Measurements from ENCODE around the gene YIPF2.

YIPF2 gene

DNA sequence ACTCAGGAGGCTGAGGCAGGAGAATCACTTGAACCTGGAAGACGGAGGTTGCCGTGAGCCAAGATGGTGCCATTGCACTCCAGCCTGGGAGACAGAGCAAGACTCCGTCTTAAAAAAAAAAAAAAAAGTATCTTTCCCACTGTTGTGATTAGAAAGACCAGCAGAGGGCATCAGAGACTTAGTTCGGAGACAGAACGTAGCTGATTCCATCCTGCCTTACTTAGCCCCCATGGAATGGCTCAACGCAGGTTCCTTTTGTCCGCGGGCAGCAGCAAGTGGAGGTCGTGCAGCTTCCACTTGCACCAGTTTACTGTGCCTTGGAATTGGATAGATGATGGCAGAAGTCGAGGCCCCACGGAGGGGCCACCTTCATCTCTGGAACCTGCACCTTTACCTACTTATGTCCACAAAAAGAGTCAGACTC is 8.2 kb upstream of the YIPF2 start:
- no peak for DNase-seq (ENCODE audit: low read depth)

DNA sequence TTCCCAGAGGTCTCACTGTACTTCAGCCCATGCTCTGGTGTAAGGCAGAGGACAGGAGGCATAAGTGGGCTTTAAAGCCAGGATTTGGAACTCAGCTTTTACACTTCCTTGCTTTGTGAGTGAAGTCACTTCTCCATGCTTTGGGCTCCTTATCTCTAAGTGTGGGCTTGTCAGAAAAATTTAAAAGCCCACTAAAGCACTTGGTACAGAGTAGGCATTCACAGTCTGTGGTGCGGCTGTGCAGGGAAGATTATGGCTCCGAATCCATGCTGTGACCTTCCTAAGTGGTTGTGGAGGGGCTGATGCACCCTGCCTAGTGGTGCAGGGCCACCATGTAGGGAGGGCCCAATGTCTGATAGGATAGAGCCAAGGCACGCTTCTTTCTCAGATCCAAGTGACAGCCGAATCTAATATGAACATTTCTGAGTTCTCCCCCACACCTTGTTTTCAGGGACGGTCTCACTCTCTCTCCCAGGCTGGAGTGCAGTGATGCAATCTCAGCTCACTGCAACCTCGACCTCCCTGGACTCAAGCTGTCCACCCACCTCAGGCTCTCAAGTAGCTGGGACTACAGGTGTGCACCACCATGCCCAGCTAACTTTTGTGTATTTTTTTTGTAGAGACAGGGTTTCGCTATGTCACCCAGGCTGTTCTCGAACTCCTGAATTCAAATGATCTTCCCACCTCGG is 7.1 kb upstream of the YIPF2 start:
- DNase-seq (ENCODE audit: low read depth) = no peak

DNA sequence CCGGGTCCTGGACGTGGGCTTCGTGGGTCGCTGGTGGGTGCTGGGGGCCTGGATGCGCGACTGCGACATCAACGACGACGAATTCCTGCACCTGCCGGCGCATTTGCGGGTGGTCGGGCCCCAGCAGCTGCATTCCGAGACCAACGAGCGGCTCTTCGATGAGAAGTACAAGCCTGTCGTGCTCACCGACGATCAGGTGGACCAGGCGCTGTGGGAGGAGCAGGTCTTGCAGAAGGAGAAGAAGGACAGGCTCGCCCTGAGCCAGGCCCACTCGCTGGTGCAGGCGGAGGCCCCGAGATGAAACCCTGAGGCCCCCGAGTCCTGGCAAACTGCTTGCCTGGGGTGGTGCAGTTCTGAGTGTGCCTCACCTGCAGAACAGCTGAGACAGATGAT is 959 bp upstream of the YIPF2 start:
- no peak for DNase-seq (ENCODE audit: low read depth)

DNA sequence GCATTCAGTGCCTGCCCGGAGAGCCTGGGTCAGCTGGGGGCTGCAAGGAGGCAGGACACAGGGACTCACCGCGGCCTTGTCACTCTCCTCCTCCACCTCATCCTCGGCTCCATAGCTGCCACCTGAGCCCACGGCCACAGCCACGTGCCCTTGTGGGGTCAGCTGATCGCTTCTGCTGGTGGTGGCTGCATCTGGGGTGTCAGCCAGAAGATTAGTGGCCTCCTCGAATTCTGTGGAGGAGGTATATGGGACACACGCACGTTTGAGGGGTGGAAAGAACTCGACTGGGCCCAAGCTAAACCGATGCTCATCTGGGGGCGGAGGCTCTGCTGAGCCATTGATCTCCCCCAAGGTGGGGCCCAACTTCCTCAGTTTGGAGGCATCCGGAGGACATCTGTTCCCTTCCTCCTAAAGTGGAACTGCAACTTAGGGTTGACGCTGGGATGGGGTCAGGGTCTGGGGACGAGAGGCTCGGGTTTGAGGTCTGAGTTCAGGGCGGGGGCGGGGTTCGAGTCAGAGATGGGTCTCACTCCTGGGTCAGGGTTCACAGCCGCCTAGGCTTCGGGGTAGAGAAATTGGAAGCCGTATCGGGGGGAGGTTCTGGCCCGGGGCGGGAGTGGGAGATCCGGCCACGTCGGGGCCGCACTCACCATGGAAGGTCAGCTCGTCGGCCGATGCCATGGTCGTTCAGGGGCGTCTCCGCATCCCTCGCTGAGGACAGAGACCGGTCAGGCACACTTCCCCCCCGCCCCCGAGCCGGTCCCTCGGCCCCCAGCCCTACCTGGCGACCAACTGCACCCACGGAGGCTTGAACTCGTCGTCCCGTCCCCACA is 493 bp downstream of the YIPF2 start:
- no peak for DNase-seq (ENCODE audit: low read depth)

DNA sequence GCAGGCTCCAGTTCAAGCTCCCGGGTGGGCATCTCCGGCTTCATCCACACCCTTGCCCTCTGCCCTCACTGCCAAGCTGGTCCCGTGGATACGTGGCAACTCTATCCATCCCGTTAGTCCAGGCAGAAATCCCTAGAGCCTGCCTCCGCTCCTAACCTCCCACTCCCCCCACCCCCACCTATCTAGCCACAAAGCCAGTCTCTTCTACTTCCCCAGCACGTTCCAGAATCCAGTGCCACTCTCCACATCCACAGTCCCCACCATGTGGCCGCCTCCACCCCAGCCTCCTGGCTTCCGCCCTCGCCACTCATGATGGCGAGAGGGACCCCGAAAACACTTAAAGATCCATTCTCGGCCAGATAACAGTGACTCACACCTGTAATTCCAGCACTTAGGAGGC is 3.8 kb downstream of the YIPF2 start:
- no peak for DNase-seq (ENCODE audit: low read depth)

DNA sequence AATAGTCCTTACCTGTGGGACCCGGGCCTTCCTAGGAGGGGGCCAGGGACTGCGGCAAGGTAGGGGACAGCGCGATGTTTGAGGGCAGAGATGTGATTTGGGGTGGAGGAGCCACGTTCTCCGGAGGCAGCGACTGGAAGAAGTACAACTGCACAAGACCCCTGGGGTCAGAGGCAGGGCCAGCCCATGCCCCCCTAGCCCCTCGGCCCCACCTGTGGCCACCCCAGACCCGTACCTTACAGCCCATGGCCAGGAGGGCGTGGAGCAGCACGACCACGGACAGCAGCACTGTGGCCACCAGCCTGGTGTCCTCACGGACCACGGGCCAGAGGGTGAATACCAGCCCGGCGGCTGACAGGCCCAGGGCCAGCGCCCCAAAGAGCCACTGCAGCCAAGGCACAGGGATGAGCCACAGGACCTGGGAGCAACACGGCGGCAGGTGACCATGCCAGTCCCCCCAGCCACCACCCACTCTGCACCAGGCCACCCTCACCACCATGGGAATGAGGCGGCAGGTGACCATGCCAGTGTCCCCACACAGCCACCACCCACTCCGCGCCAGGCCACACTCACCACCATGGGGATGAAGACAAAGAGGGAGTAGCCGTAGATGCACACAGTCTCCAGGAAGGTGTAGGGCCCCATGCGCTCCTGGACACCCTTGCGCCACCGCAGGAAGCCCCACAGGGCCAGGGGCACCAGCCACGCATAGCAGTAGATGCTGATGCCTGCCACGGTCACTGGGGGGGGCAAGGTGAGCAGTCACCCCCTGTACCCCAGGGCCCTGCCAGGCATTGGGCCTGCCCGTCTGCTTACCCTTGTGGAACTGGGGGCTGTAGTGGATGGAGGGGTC is 5.0 kb downstream of the YIPF2 start:
- no peak for DNase-seq (ENCODE audit: low read depth)

DNA sequence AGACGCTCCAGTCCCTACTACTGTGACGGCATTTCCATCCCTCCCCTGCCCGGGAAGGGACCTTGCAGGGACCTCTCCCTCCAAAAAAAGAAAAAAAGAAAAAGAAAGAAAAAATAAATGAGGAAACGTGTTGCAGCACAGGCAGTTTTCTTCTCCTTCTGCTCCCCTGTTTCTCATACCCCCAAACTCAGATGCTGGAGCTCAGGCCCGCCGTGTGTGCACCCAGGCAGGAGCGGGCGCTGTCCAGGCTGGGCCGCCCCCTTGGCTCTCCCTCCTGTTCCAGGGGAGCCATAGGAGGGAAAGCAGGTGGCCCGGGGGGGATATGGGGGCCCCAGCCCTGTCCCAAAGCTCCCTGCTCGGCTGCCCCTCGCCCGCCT is 5.8 kb downstream of the YIPF2 start:
- DNase-seq (ENCODE audit: low read depth) = no peak

DNA sequence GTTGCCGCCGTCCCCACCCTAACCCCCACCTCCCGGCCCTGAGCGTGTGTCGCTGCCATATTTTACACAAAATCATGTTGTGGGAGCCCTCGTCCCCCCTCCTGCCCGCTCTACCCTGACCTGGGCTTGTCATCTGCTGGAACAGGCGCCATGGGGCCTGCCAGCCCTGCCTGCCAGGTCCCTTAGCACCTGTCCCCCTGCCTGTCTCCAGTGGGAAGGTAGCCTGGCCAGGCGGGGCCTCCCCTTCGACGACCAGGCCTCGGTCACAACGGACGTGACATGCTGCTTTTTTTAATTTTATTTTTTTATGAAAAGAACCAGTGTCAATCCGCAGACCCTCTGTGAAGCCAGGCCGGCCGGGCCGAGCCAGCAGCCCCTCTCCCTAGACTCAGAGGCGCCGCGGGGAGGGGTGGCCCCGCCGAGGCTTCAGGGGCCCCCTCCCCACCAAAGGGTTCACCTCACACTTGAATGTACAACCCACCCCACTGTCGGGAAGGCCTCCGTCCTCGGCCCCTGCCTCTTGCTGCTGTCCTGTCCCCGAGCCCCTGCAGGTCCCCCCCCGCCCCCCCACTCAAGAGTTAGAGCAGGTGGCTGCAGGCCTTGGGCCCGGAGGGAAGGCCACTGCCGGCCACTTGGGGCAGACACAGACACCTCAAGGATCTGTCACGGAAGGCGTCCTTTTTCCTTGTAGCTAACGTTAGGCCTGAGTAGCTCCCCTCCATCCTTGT is 6.4 kb downstream of the YIPF2 start:
- no peak for DNase-seq (ENCODE audit: low read depth)

DNA sequence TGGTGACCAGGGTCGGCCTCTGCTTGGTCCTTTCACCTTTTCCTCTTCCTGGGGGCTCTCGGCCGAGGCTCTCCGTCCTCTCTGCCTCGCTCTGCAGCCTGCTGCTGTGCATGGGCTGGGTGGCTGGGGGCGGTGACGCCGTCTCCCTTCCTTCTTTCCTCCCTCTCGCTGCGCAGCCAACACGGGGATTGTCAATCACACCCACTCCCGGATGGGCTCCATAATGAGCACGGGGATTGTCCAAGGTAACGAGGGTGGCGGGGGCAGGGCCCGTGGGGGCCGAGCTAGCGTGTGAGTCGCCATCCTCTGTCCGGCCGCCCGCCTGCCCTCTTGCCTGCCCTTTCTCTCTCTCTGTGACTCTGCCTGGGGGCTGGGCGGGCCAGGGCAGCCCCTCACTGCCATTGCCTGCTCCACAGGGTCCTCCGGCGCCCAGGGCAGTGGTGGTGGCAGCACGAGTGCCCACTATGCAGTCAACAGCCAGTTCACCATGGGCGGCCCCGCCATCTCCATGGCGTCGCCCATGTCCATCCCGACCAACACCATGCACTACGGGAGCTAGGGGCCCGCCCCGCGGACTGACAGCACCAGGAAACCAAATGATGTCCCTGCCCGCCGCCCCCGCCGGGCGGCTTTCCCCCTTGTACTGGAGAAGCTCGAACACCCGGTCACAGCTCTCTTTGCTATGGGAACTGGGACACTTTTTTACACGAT is 7.1 kb downstream of the YIPF2 start:
- no peak for DNase-seq (ENCODE audit: low read depth)

DNA sequence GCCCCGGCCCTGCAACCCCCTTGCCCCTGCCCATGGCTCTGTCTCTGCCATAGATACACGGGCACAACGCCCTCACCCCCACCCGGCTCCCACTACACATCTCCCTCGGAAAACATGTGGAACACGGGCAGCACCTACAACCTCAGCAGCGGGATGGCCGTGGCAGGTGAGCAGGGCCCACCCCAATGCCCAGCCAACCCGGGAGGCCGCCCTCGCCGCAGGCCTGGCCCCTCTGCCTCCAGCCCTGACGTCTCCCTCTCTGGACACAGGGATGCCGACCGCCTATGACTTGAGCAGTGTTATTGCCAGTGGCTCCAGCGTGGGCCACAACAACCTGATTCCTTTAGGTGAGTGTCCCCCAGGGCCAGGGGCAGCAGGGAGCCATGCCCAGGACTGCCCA is 7.7 kb downstream of the YIPF2 start:
- no peak for DNase-seq (ENCODE audit: low read depth)

DNA sequence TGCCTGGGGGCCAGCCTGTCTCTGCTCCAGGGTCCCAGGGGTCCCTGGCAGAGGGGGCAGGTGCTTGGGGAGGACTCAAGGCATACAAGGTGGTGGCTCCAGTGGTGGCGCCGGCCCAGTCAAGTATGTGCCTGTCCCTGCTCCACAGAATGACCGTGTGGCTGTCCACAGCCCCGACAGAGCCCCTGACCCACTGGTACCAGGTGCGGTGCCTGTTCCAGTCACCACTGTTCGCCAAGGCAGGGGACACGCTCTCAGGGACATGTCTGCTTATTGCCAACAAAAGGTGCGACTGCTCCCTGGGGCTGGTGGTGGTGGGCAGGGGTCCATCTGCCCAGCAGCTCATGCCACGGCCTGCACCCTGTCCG is 8.2 kb downstream of the YIPF2 start:
- DNase-seq (ENCODE audit: low read depth) = no peak

DNA sequence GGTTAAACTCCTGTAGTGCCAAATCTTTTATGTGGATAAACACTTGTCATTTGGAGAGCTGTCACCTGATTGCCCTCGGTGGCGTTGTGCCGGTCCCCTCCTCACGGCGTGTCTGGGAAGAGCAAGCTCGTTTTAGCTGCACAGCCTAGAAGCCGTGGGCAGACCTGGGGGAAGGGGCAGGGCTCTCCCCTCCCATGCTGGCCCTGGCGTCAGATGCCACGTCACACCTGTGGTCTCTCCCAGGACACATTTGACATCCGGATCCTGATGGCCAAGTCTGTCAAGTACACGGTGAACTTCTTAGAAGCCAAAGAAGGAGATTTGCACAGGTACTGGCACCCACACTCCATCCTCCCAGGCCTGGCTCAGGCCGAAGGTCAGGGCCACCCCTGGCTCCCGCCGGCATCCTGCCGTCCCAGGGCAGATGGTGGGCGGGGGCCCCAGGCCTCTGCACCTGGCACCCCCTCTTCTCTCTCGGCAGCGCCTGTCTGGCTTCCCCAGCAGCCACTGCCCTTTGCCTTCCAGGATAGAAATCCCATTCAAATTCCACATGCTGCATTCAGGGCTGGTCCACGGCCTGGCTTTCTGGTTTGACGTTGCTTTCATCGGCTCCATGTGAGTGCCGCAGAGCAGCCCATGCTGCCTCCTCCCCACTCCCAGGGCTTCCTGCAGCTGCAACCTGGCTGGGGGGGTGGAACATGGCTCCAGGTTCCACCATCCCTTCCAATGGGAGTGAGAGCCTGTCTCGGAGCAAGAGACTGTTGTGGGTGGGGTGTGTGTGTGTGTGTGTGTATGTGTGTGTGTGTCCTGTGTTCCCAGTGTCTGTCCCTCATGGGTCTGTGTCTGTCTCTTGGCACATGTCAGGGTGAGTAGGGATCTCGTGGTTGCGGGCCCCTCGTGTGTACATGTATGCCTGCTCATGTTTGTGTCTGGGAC is 8.8 kb downstream of the YIPF2 start:
- no peak for DNase-seq (ENCODE audit: low read depth)

DNA sequence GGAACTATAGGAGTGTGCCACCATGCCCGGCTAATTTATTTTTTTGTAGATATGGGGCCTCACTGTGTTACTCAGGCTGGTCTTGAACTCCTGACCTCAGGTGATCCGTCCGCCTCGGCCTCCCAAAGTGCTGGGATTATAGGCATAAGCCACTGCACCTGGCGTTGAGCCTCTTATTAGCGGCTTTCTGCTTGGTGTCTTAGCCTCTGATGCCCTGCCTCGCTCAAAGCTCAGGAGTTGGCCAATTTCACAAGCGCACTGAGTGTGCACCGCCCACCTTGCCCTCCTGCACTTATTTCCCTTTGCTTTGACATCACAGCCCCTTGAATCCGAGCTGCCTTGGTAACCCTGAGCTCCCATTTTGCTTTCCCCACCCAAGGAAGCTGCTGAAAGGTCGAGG is 10.1 kb downstream of the YIPF2 start:
- DNase-seq (ENCODE audit: low read depth) = no peak

DNA sequence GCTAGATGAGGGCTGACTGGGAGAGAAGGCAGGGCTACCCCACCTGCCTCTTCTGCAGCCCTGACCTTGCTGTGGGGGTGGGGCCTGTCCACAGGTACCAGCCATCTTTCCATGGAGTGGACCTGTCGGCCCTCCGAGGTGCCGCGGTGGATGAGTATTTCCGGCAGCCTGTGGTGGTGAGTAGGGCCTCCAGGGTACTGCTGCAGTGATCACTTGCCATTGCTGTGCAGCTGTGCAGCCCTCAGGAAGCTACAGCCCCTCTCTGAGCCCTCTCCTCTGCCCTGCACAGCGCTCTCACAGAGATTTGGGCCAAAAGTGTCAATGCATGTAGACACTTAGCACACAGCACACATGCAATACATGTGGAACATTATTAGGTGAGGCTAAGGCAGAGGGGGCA is 11.8 kb downstream of the YIPF2 start:
- no peak for DNase-seq (ENCODE audit: low read depth)

DNA sequence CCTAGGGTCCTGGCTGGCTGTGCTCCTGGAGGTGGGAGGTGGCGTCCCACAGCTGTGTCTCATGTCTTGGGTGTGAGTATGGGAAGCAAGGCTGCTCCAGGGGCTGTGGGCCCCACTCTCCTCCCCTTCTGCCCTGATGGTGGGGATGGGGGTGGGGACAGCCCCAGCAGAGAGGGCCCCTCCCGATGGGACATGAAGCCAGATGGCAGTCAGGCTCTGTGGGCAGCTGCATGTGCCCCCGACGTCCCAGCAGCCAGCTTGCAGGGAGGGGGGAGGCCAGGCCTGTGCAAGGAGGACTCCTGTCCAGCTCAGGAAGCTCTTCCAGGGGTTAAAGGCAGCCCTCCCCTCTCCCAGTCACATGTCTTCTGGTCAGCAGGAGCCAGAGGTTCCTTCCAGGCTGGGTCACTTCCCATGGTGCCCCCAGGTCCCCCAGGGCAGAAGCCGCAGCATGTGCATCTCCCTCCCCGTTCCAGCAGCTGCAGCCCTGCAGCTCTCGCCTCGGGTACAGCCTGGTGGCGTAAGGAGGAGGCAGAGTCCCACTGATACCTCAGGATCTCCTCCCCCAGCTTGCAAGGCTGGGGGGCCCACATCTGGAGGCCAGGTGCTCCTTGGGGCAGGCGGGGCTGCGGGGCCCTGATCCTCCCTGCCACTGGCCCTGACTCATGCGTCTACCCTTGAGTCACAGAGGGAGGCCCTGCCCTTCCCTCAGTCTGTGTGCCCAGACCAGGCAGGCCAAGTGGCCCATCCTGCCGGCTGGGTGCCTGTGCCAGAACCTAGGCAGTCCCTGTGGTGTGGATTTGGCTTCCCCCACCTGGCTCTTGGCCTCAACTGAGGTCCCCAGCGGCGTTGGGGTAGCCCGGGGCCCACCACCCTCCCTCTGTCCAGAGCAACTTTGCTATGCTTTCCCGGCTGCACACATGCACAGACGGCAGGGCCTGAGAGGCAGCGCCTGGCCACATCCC is 13.0 kb downstream of the YIPF2 start:
- no peak for DNase-seq (ENCODE audit: low read depth)

DNA sequence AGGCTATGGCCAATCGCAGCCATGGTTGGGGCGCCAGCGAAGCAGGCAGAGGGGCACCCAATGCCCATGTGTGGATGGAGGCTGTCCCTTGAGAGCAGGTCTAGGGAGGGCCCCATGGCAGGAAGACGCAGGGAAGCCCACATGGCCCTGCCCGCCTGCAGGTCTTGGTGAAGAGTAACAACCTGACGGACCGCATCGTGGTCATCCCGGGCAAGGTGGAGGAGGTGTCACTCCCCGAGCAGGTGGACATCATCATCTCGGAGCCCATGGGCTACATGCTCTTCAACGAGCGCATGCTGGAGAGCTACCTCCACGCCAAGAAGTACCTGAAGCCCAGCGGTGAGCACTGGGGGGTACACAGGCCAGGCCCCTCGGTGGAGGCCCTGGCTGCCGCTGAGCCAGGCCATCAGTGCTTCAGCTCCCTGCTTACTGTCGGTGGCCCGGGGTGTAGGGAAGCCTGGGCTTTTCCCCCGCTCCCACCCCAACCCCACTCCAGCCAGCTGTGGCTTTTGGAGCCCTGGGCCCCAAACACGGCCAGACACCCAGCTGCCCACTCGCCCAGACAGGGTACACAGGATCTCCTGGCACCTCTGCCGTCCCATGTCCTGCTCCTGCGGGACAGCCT is 14.6 kb downstream of the YIPF2 start:
- DNase-seq (ENCODE audit: low read depth) = no peak

DNA sequence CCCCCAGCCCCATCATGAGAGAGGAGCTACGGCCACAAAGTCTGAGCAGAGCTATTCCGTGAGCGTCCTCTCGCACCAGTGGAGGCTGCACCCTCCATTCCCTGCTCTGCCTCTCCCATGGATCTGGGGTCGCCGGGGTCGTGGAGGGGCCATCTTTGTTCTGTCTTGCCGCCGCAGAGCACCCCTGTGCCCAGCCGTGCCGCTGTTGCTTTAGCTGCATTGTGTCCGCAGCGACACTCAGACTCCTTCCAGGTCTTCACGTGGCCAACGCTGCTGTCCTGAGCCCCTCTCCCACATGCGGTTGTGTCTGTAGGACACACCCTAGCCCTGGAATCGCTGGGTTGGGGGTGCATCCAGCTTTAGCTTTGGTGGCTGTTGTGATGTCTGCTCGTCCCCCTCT is 15.8 kb downstream of the YIPF2 start:
- DNase-seq (ENCODE audit: low read depth) = no peak

DNA sequence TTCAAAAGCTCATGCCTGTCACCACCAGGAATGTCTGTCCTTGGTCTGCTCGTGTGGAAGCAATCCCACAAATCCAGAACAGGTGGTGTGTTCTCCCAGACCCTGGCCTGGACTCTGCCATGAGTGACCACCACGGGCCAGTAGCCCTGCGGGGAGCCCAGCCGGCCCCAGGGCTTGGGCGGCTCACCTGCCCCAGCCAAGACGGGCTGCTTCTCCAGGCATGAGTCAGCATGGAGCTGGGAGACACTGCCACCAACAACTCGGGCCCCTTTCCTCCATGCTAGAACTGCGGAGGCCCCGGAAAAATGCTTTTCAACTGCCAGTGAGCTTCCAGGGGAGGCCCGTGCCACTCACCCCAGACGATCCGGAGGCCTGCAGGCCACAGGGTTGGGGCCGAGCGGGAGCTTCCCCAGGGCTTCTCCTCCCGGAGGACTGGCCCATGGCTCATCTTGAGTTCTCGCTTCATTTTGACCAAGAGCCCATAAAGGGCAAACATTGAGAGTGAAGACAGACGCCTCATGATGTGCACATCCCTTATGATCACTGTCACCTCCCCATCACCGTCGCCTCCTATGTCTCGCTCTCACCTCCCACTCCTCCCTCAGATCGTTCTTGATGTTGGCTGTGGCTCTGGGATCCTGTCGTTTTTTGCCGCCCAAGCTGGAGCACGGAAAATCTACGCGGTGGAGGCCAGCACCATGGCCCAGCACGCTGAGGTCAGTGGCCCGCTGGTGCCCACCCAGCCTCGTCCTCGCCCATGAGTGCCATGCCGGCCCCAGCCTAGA is 16.7 kb downstream of the YIPF2 start:
- DNase-seq (ENCODE audit: low read depth) = no peak

All from activated T-helper 1 cell treated with Interleukin-2 at 50 U/mL for 16 hours (primary cell).